IMR-90 (cell line): ENCODE results near the gene FNIP1. TPM values are rescaled to one million over a fixed set of nuclear protein-coding genes. Genes with fewer than 3 reads are reported as not detected.

Experiments used
- ATAC-seq: fragments of 200-7000 bp; cut with Tn5 transposase; 2 replicates; pipeline ENCODE4 v1.9.1; 2020; ENCODE audit warnings: low read depth, mild to moderate bottlenecking, moderate library complexity
- BruUV-seq: library from RNA; stranded (reverse); fragments of 400-500 nt; replicated peaks from 2 replicates; lab custom pipeline; 2021; lab: Mats Ljungman, UMichigan
- CTCF ChIA-PET: fragments of 300-600 bp; formaldehyde crosslinking; extraction: SDS; loops from one replicate; lab custom pipeline; 2021; ENCODE audit warnings: antibody characterized with exemption; lab: Yijun Ruan, JAX
- POLR2A ChIA-PET: fragments of 300-600 bp; sonication (Branson Sonifier 250); formaldehyde crosslinking; loops from one replicate; lab custom pipeline; 2022; ENCODE audit warnings: antibody characterized with exemption; ENCODE audit not compliant: unreplicated experiment; lab: Charles Lee
- DNase-seq: peaks from one replicate; pipeline ENCODE4 v3.0.0; 2013
- H2AFZ ChIP-seq: replicated peaks from 2 replicates; pipeline ENCODE3; 2013; ENCODE audit warnings: low read length, mild to moderate bottlenecking; ENCODE audit not compliant: poor library complexity
- H2AK5ac ChIP-seq: 2 replicates; pipeline ENCODE4 v1.6.1; 2013; ENCODE audit warnings: low read depth, low read length, inconsistent platforms
- H2AK9ac ChIP-seq: replicated peaks from 2 replicates; pipeline ENCODE3; 2013; ENCODE audit warnings: mild to moderate bottlenecking, low read depth, low read length, moderate library complexity; ENCODE audit not compliant: poor library complexity
- H2BK120ac ChIP-seq: 2 replicates; pipeline ENCODE4 v1.6.1; 2013; ENCODE audit warnings: low read depth, low read length, inconsistent platforms
- H2BK15ac ChIP-seq: 3 replicates; pipeline ENCODE4 v1.6.1; 2013; ENCODE audit warnings: low read depth, low read length, inconsistent platforms
- H2BK20ac ChIP-seq: 2 replicates; pipeline ENCODE4 v1.6.1; 2013; ENCODE audit warnings: low read depth, mild to moderate bottlenecking, inconsistent platforms, low read length, moderate library complexity
- H2BK5ac ChIP-seq: 2 replicates; pipeline ENCODE4 v1.6.1; 2013; ENCODE audit warnings: mild to moderate bottlenecking, low read depth, low read length, inconsistent platforms; ENCODE audit not compliant: poor library complexity, severe bottlenecking
- H3K14ac ChIP-seq: replicated peaks from 2 replicates; pipeline ENCODE4 v1.6.1; 2013; ENCODE audit warnings: low read depth, low read length, inconsistent platforms
- H3K18ac ChIP-seq: 2 replicates; pipeline ENCODE4 v1.6.1; 2013; ENCODE audit warnings: low read depth, low read length, control low read depth
- H3K23ac ChIP-seq: 2 replicates; pipeline ENCODE4 v1.6.1; 2013; ENCODE audit warnings: low read depth, low read length, inconsistent platforms
- H3K27ac ChIP-seq: 2 replicates; pipeline ENCODE4 v1.5.1; 2013; ENCODE audit warnings: mild to moderate bottlenecking, control low read depth, low read length; ENCODE audit not compliant: insufficient read depth
- H3K27me3 ChIP-seq: 2 replicates; pipeline ENCODE4 v1.6.1; 2013; ENCODE audit warnings: low read length; ENCODE audit not compliant: control insufficient read depth, insufficient read depth
- H3K36me3 ChIP-seq: 2 replicates; pipeline ENCODE4 v1.6.1; 2013; ENCODE audit warnings: low read length, mixed read lengths; ENCODE audit not compliant: control insufficient read depth, insufficient read depth
- H3K4ac ChIP-seq: 2 replicates; pipeline ENCODE4 v1.6.1; 2013; ENCODE audit warnings: low read depth, low read length, inconsistent platforms
- H3K4me1 ChIP-seq: 2 replicates; pipeline ENCODE4 v1.6.1; 2013; ENCODE audit warnings: low read length, mixed read lengths; ENCODE audit not compliant: control insufficient read depth, insufficient read depth
- H3K4me2 ChIP-seq: 2 replicates; pipeline ENCODE4 v1.6.1; 2013; ENCODE audit warnings: low read depth, mild to moderate bottlenecking, control low read depth, low read length, moderate library complexity
- H3K4me3 ChIP-seq: 2 replicates; pipeline ENCODE4 v1.5.1; 2013; ENCODE audit warnings: low read depth, mild to moderate bottlenecking, control low read depth, low read length, moderate library complexity; ENCODE audit not compliant: insufficient read depth
- H3K56ac ChIP-seq: 2 replicates; pipeline ENCODE4 v1.6.1; 2013; ENCODE audit warnings: low read length, inconsistent platforms; ENCODE audit not compliant: insufficient read depth; ENCODE audit errors: extremely low read depth
- H3K79me1 ChIP-seq, 2 experiments: 2 replicates each; pipeline ENCODE4 v1.6.1; 2013; ENCODE audit warnings: low read length in 2 of 2, inconsistent platforms in 1 of 2, low read depth in 1 of 2
- H3K9ac ChIP-seq: 2 replicates; pipeline ENCODE4 v1.6.1; 2013; ENCODE audit warnings: low read depth, low read length, control low read depth
- H3K9me1 ChIP-seq: 2 replicates; pipeline ENCODE4 v1.6.1; 2013; ENCODE audit warnings: low read length, inconsistent platforms; ENCODE audit not compliant: insufficient read depth
- H3K9me3 ChIP-seq: 2 replicates; pipeline ENCODE4 v1.6.1; 2013; ENCODE audit warnings: low read length; ENCODE audit not compliant: control insufficient read depth, insufficient read depth
- H4K20me1 ChIP-seq: 2 replicates; pipeline ENCODE4 v1.6.1; 2013; ENCODE audit warnings: low read length, inconsistent platforms; ENCODE audit not compliant: insufficient read depth
- H4K5ac ChIP-seq: 2 replicates; pipeline ENCODE4 v1.6.1; 2013; ENCODE audit warnings: mild to moderate bottlenecking, low read depth, low read length, control low read depth
- H4K8ac ChIP-seq, 2 experiments: 2 replicates each; pipeline ENCODE4 v1.6.1; 2013; ENCODE audit warnings: low read depth in 2 of 2, low read length in 2 of 2, control low read depth in 1 of 2, inconsistent platforms in 1 of 2
- H4K91ac ChIP-seq: 2 replicates; pipeline ENCODE4 v1.6.1; 2013; ENCODE audit warnings: low read depth, low read length, inconsistent platforms; ENCODE audit not compliant: insufficient read depth
- BHLHE40 ChIP-seq: fragments of 150-350 bp; IDR thresholded peaks from 2 replicates; pipeline ENCODE4 v1.6.1; 2016; ENCODE audit warnings: mild to moderate bottlenecking, low read depth, low read length
- CEBPB ChIP-seq: IDR thresholded peaks from 2 replicates; pipeline ENCODE4 v1.6.1; 2012; ENCODE audit warnings: low read depth, low read length, improper control_type of control experiment
- CHD1 ChIP-seq: IDR thresholded peaks from 2 replicates; pipeline ENCODE4 v1.6.1; 2012; ENCODE audit warnings: low read depth, low read length, improper control_type of control experiment
- FOS ChIP-seq: fragments of 150-350 bp; IDR thresholded peaks from 2 replicates; pipeline ENCODE4 v1.6.1; 2016; ENCODE audit warnings: low read depth, low read length
- MAZ ChIP-seq: IDR thresholded peaks from 2 replicates; pipeline ENCODE4 v1.6.1; 2012; ENCODE audit warnings: low read depth, mild to moderate bottlenecking, low read length, improper control_type of control experiment, moderate library complexity, borderline replicate concordance
- MXI1 ChIP-seq: IDR thresholded peaks from 2 replicates; pipeline ENCODE4 v1.6.1; 2012; ENCODE audit warnings: low read depth, mild to moderate bottlenecking, low read length, moderate library complexity, borderline replicate concordance
- NFE2L2 ChIP-seq: fragments of 150-350 bp; IDR thresholded peaks from 2 replicates; pipeline ENCODE4 v1.6.1; 2016; ENCODE audit warnings: low read depth, mild to moderate bottlenecking, low read length
- POLR2A ChIP-seq: IDR thresholded peaks from 2 replicates; pipeline ENCODE4 v1.6.1; 2012; ENCODE audit warnings: mild to moderate bottlenecking, low read depth, low read length
- RAD21 ChIP-seq: IDR thresholded peaks from 2 replicates; pipeline ENCODE4 v1.6.1; 2012; ENCODE audit warnings: low read length, improper control_type of control experiment
- RCOR1 ChIP-seq: IDR thresholded peaks from 2 replicates; pipeline ENCODE4 v1.6.1; 2012; ENCODE audit warnings: mild to moderate bottlenecking, low read length, improper control_type of control experiment; ENCODE audit not compliant: insufficient replicate concordance
- RFX5 ChIP-seq: IDR thresholded peaks from 2 replicates; pipeline ENCODE4 v1.8.0; 2012; ENCODE audit warnings: low read depth, mild to moderate bottlenecking, low read length, moderate library complexity
- SMC3 ChIP-seq: fragments of 150-350 bp; IDR thresholded peaks from 2 replicates; pipeline ENCODE4 v1.6.1; 2016; ENCODE audit warnings: low read depth, mild to moderate bottlenecking, antibody characterized with exemption, low read length, moderate library complexity
- WGBS, 2 experiments: methylation state at CpG; one replicate each; pipeline versions ENCODE4 v1.1.5 to v1.1.7; 2013; ENCODE audit warnings: missing lambda C conversion rate in 2 of 2; ENCODE audit not compliant: insufficient read length in 1 of 2; ENCODE audit errors: extremely low coverage in 2 of 2; 5-methylcytosine and 5-hydroxymethylcytosine counted together
- dilution Hi-C: fragments of 300-500 bp; cut with HindIII; formaldehyde crosslinking; loops from one replicate; pipeline ENCODE4 v1.14.3; 2018; ENCODE audit warnings: low sequenced_read_pairs; ENCODE audit not compliant: unreplicated experiment
- in situ Hi-C: fragments of 300-500 bp; cut with MboI; formaldehyde crosslinking; loops from 3 replicates; pipeline ENCODE4 v1.14.3; 2019; ENCODE audit warnings: low sequenced_read_pairs, inconsistent platforms, mixed read lengths
- intact Hi-C: fragments of 100-400 bp; cut with micrococcal nuclease; formaldehyde crosslinking; loops from 2 replicates; pipeline ENCODE4 v1.10.0; 2022
- polyA plus RNA-seq, 3 experiments: library from polyadenylated mRNA; depleted of rRNA; stranded (reverse); fragments of >200 nt; gene quantifications; 2 replicates each; pipeline ENCODE4 v1.2.3, GENCODE V29; 2012; ENCODE audit warnings: low replicate concordance in 1 of 3
- total RNA-seq: library from RNA; depleted of rRNA; stranded (reverse); fragments of >200 nt; gene quantifications from 2 replicates; pipeline ENCODE4 v1.2.3, GENCODE V29; 2012
- TF ChIP-seq, protein P1 (sequence below): conservative IDR thresholded peaks from 2 replicates; pipeline ENCODE4 v1.5.1; 2012; ENCODE audit warnings: mild to moderate bottlenecking, low read depth, low read length, improper control_type of control experiment
- TF ChIP-seq, protein P2 (sequence below): fragments of 150-350 bp; IDR thresholded peaks from 2 replicates; pipeline ENCODE4 v1.6.1; 2017; ENCODE audit warnings: mild to moderate bottlenecking, antibody characterized with exemption, low read length, low read depth
- TF ChIP-seq, protein P3 (sequence below): fragments of 150-350 bp; IDR thresholded peaks from 2 replicates; pipeline ENCODE4 v1.6.1; 2016; ENCODE audit warnings: low read depth, mild to moderate bottlenecking, low read length, moderate library complexity, borderline replicate concordance

FNIP1 gene
- total and polyA plus RNA-seq, 2 of the 4 experiments (the other 2 are of a cell fraction): 5.6 to 34.1 TPM

DNA sequence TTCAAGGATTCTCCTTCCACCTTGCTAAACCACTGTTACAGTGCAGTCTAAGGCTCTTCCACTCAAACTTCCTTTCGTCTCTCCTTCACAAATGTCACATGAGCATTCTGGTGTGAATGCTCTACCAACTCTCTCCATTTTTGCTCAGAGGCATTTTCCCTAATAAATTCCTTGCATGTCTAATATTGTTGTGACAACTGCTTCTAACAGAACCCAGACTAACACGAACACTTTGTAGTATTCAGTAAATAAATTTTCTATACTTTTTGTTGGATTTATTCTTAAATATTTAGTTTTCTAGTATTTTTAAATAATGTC is 185.8 kb downstream of the FNIP1 start:
- peak overlapping the region; percentile 49; the same call in 1 of the 2 replicates for H3K27ac ChIP-seq

More for the DNA sequence above, 185.8 kb downstream of the FNIP1 start:
- Histone ChIP-seq H3K9ac (no peak overlapping the region), H3K4ac (peak overlapping the region; percentile 88), H2BK15ac (peak overlapping the region; percentile 57; the same call in 2 of the 3 replicates), H2BK5ac (peak overlapping the region; percentile 71), H3K9me3 (no peaks in the 10 kb centered on the region), H2BK120ac (peak overlapping the region; percentile 91), H4K91ac (peak overlapping the region; percentile 76), H3K18ac (peak overlapping the region; percentile 79; the same call in 1 of the 2 replicates), H3K79me1 (peaks cover 50 to 84% of the 10 kb centered on the region in 2 experiments), H2AFZ (no peak overlapping the region), H3K9me1 (peaks cover 19% of the 10 kb centered on the region), H3K4me1 (peaks cover 28% of the 10 kb centered on the region), H3K14ac (peak overlapping the region; percentile 72), H3K56ac (peak overlapping the region; percentile 60; the same call in 1 of the 2 replicates), H3K23ac (peak overlapping the region; percentile 61; the same call in 1 of the 2 replicates), H4K5ac (peak overlapping the region; percentile 34; the same call in 1 of the 2 replicates), H2AK5ac (peak overlapping the region; percentile 86), H2AK9ac (no peak overlapping the region), H3K4me3 (no peak overlapping the region), H3K4me2 (peak overlapping the region; percentile 85), H3K27me3 (no peaks in the 10 kb centered on the region), H4K8ac (peak overlapping the region in 1 of 2 experiments; percentile 75; a peak in 2 of 4 replicates), H3K36me3 (no peaks in the 10 kb centered on the region), H4K20me1 (peaks cover 10% of the 10 kb centered on the region; the same call in 1 of the 2 replicates), H2BK20ac (peak overlapping the region; percentile 93)
- ChIA-PET POLR2A (no interaction called here), CTCF (interaction anchor here (0.7 to 2.1 kb wide), 3 partner anchors 22 to 385 kb away, joined by 3 to 5 read pairs (median 3); no protein-coding TSS in a partner anchor)
- ATAC-seq (no peak), DNase-seq (no peak)
- intact Hi-C loops: no loop called here
- dilution Hi-C loops: no loop called here
- no peak for TF ChIP-seq SMC3
- no peak for TF ChIP-seq MAZ
- no peak for TF ChIP-seq RAD21
- no peak for TF ChIP-seq NFE2L2
- TF ChIP-seq MXI1: no peak
- TF ChIP-seq FOS: no peak
- TF ChIP-seq, protein P1, sequence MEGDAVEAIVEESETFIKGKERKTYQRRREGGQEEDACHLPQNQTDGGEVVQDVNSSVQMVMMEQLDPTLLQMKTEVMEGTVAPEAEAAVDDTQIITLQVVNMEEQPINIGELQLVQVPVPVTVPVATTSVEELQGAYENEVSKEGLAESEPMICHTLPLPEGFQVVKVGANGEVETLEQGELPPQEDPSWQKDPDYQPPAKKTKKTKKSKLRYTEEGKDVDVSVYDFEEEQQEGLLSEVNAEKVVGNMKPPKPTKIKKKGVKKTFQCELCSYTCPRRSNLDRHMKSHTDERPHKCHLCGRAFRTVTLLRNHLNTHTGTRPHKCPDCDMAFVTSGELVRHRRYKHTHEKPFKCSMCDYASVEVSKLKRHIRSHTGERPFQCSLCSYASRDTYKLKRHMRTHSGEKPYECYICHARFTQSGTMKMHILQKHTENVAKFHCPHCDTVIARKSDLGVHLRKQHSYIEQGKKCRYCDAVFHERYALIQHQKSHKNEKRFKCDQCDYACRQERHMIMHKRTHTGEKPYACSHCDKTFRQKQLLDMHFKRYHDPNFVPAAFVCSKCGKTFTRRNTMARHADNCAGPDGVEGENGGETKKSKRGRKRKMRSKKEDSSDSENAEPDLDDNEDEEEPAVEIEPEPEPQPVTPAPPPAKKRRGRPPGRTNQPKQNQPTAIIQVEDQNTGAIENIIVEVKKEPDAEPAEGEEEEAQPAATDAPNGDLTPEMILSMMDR: no peak
- TF ChIP-seq CEBPB: no peak
- TF ChIP-seq RFX5: no peak
- TF ChIP-seq BHLHE40: no peak
- TF ChIP-seq POLR2A: no peak
- TF ChIP-seq CHD1: no peak
- TF ChIP-seq, protein P2, sequence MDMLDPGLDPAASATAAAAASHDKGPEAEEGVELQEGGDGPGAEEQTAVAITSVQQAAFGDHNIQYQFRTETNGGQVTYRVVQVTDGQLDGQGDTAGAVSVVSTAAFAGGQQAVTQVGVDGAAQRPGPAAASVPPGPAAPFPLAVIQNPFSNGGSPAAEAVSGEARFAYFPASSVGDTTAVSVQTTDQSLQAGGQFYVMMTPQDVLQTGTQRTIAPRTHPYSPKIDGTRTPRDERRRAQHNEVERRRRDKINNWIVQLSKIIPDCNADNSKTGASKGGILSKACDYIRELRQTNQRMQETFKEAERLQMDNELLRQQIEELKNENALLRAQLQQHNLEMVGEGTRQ: no peak
- TF ChIP-seq RCOR1: no peak
- TF ChIP-seq, protein P3, sequence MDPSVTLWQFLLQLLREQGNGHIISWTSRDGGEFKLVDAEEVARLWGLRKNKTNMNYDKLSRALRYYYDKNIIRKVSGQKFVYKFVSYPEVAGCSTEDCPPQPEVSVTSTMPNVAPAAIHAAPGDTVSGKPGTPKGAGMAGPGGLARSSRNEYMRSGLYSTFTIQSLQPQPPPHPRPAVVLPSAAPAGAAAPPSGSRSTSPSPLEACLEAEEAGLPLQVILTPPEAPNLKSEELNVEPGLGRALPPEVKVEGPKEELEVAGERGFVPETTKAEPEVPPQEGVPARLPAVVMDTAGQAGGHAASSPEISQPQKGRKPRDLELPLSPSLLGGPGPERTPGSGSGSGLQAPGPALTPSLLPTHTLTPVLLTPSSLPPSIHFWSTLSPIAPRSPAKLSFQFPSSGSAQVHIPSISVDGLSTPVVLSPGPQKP: no peak
- BruUV-seq: no TSS peak
- in situ Hi-C loops: no loop called here
- no CpG with 5 or more reads among the region's 2 CpGs for WGBS, 2 experiments
